ENCODE data around the gene REEP3. TPM values are rescaled to one million over a fixed set of nuclear protein-coding genes. Genes with fewer than 3 reads are reported as not detected.
"Not testable (repeated sequence)": the region's sequence is repeated elsewhere in the genome, so short reads cannot be mapped to it uniquely, and the experiment has no call there.

Gene REEP3
- total and polyA plus RNA-seq, 7 donors: 6.5 to 18.4 (median 16.1) TPM

DNA sequence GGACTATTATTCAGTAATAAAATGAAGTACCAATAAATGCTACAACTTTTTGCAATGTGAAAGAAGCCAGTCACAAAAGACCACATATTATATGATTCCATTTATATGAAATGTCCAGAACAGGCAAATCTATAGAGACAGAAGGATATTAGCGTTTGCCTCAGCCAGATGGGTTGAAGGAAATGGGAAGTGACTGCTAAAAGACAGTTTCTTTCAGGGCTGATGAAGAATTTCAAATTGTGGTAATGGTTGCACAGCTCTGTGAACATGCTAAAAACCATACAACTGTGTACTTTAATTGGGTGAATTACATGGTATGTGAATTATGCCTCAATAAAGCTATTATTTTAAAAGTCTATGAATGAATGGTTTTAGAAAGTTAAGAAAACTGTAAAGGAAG is 23.9 kb upstream of the REEP3 start:
- 62 to 81% (median 67%) methylated on average over 1 of the region's 1 CpG for WGBS, 3 donors
- intact Hi-C loops (cut with DNase I): no loop called here

DNA sequence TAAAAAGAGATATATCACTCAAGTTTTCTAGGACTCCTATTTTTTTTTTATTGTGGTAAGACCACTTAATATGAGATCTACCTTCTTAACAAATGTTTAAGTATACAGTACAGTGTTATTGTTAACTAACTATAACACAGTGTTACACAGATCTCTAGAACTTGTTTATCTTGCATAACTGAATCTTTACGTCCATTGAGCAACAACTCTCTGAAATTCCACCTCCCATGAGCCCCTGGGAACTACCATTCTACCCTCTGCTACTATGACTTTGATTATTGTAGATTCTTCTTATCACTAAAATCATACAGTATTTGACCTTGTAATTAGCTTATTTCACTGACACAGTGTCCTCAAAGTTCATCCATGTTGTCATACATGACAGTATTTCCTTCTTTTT is 22.5 kb upstream of the REEP3 start:
- Histone ChIP-seq H3K27me3 (ENCODE audit: insufficient read depth in 3 of 3, low read length in 2 of 3) (no peaks in the 10 kb centered on the region), H3K4me1 (peaks cover 3% of the 10 kb centered on the region), H3K9me3 (no peaks in the 10 kb centered on the region), H3K4me3 (no peak overlapping the region), H3K27ac (no peak overlapping the region), H3K36me3 (ENCODE audit: insufficient read depth in 1 of 2, low read depth in 1 of 2) (no peaks in the 10 kb centered on the region)
- WGBS, 3 donors: 79 to 82% (median 79%) methylated on average over 1 of the region's 1 CpG
- intact Hi-C loops (cut with DNase I): no loop called here
- DNase-seq (no peak), ATAC-seq (no peak)
- TF ChIP-seq, protein P1, sequence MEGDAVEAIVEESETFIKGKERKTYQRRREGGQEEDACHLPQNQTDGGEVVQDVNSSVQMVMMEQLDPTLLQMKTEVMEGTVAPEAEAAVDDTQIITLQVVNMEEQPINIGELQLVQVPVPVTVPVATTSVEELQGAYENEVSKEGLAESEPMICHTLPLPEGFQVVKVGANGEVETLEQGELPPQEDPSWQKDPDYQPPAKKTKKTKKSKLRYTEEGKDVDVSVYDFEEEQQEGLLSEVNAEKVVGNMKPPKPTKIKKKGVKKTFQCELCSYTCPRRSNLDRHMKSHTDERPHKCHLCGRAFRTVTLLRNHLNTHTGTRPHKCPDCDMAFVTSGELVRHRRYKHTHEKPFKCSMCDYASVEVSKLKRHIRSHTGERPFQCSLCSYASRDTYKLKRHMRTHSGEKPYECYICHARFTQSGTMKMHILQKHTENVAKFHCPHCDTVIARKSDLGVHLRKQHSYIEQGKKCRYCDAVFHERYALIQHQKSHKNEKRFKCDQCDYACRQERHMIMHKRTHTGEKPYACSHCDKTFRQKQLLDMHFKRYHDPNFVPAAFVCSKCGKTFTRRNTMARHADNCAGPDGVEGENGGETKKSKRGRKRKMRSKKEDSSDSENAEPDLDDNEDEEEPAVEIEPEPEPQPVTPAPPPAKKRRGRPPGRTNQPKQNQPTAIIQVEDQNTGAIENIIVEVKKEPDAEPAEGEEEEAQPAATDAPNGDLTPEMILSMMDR (IDR thresholded peaks at IDR 0.05): no peak

More for the DNA sequence above, 23.9 kb upstream of the REEP3 start:
- TF ChIP-seq, protein P1 (IDR thresholded peaks at IDR 0.05): no peak
- no peaks in the 10 kb centered on the region for H3K27me3 ChIP-seq (ENCODE audit: insufficient read depth in 3 of 3, low read length in 2 of 3)
- H3K36me3 ChIP-seq (ENCODE audit: insufficient read depth in 1 of 2, low read depth in 1 of 2): no peaks in the 10 kb centered on the region
- no peak overlapping the region for H3K27ac ChIP-seq
- peaks cover 9% of the 10 kb centered on the region for H3K4me1 ChIP-seq
- H3K4me3 ChIP-seq: no peak overlapping the region
- ATAC-seq (no peak), DNase-seq (no peak)
- no peaks in the 10 kb centered on the region for H3K9me3 ChIP-seq

DNA sequence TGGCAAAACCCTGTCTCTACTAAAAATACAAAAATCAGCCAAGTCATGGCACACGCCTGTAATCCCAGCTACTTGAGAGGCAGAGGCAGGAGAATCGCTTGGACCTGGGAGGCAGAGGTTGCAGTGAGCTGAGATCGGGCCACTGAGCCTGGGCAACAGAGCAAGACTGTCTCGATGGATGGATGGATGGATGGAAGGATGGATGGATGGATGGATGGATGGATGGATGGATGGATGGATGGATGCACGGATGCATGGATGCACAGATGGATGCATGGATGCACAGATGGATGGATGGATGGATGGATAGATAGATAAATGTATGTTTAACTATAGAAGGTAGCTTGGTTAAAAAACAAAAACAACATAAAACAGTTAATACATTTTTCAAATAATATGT is 20.6 kb upstream of the REEP3 start:
- DNase-seq: not testable (repeated sequence)
- 96 to 98% (median 97%) methylated on average over 5 of the region's 5 CpGs for WGBS, 3 donors

DNA sequence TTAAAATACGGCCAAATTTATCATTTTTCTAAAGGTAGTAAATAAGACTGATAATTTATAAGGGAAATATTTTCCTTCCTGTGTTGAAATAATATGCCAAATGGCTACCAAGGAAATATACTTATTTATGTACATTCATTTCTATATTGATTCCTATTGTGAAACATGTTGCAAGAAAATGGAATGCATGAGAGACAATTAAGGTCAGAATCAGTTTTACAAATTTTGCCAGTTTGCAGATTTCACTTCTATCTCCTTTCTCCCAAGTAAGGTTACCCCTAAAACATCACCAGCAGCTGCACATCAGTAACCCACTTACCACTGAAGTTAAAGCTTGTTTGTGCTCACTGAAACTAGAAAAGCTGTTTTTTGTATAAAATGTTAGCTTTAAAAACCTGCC is 19.2 kb upstream of the REEP3 start:
- Histone ChIP-seq H3K27ac (no peak overlapping the region), H3K4me3 (no peak overlapping the region), H3K27me3 (ENCODE audit: insufficient read depth in 3 of 3, low read length in 2 of 3) (no peaks in the 10 kb centered on the region), H3K4me1 (peaks cover 10% of the 10 kb centered on the region), H3K9me3 (no peaks in the 10 kb centered on the region), H3K36me3 (ENCODE audit: insufficient read depth in 1 of 2, low read depth in 1 of 2) (no peaks in the 10 kb centered on the region)
- DNase-seq (no peak), ATAC-seq (no peak)
- TF ChIP-seq, protein P1 (IDR thresholded peaks at IDR 0.05): no peak
- WGBS, 3 donors: 93 to 97% (median 94%) methylated on average over 1 of the region's 1 CpG
- intact Hi-C loops (cut with DNase I): no loop called here

More for the DNA sequence above, 20.6 kb upstream of the REEP3 start:
- ATAC-seq; H3K9me3 ChIP-seq; H3K27me3 ChIP-seq (ENCODE audit: insufficient read depth in 3 of 3, low read length in 2 of 3); intact Hi-C loops (cut with DNase I); H3K27ac ChIP-seq; H3K36me3 ChIP-seq (ENCODE audit: insufficient read depth in 1 of 2, low read depth in 1 of 2); H3K4me3 ChIP-seq; H3K4me1 ChIP-seq: not testable (repeated sequence)

DNA sequence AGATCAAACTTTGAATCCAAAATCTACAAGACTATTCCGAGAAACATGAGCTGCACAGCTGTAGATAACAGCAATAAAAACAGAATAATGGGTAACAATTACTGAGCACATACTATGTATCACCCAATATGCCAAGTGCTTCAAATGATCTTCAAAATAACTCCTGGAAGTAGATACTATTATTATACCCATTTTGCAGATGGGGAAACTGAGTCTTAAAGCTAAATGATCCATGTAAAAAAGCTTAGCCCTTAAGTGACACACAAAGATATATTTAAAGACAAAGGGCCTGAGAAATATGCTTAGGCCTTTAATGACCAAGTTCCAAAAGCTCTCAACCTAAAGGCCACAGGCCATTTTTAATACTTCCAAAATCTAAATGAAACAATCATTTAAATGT is 18.4 kb upstream of the REEP3 start:
- Histone ChIP-seq H3K9me3 (no peaks in the 10 kb centered on the region), H3K4me1 (peaks cover 10% of the 10 kb centered on the region), H3K27me3 (ENCODE audit: insufficient read depth in 3 of 3, low read length in 2 of 3) (no peaks in the 10 kb centered on the region), H3K4me3 (no peak overlapping the region), H3K36me3 (ENCODE audit: insufficient read depth in 1 of 2, low read depth in 1 of 2) (no peaks in the 10 kb centered on the region), H3K27ac (no peak overlapping the region)
- TF ChIP-seq, protein P1 (IDR thresholded peaks at IDR 0.05): no peak
- intact Hi-C loops (cut with DNase I): no loop called here
- ATAC-seq (no peak), DNase-seq (no peak)
- WGBS, 3 donors: 96 to 100% (median 98%) methylated on average over 1 of the region's 1 CpG

All from psoas muscle (tissue), 8 donors.